ENCODE results near the gene COMTD1.
A peak's percentile ranks its signal among the peaks of the same experiment; 100 is the strongest.

DNA sequence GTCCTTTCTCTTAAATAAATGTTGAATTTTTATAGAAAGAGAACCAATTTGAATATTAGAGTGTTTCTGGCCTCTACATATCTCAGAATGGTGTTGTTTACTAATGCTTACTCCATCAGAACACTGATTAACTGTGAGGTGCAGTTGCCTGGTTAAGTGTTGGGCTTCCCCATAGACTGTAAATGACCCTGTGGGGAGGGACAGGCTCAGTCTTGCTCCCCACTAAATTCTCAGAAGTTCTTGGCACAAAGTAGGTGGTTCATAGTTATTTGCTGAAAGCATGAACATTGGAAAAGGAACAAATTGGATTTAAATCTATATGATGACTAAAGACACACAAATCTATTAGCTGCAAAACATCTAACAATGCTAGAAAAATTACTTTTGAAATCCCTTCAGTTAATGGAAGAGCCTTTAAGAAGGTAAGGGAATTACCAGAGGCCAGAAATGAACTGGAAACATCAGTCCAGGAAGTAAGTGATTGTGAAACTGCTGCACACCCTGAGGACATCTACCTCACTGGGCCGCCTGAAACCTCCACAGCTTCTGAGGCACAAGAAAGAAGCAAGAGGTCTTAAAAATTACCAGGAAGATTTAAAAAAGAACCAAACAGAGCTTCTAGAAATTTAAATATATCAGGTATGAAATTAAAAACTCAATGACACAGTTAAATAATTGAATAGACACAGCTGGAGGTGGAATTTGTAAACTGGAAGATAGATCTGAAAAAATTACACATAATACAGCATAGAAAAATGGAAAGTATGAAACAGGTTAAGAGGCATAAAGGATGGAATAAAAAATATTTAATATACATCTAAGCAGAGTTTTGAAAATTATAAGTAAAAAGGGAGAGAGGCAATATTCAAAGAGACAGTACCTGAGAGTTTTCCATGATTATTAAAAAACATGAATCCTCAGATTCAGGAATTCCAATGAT is 17.8 kb upstream of the COMTD1 start:
- TF ChIP-seq, protein P1, sequence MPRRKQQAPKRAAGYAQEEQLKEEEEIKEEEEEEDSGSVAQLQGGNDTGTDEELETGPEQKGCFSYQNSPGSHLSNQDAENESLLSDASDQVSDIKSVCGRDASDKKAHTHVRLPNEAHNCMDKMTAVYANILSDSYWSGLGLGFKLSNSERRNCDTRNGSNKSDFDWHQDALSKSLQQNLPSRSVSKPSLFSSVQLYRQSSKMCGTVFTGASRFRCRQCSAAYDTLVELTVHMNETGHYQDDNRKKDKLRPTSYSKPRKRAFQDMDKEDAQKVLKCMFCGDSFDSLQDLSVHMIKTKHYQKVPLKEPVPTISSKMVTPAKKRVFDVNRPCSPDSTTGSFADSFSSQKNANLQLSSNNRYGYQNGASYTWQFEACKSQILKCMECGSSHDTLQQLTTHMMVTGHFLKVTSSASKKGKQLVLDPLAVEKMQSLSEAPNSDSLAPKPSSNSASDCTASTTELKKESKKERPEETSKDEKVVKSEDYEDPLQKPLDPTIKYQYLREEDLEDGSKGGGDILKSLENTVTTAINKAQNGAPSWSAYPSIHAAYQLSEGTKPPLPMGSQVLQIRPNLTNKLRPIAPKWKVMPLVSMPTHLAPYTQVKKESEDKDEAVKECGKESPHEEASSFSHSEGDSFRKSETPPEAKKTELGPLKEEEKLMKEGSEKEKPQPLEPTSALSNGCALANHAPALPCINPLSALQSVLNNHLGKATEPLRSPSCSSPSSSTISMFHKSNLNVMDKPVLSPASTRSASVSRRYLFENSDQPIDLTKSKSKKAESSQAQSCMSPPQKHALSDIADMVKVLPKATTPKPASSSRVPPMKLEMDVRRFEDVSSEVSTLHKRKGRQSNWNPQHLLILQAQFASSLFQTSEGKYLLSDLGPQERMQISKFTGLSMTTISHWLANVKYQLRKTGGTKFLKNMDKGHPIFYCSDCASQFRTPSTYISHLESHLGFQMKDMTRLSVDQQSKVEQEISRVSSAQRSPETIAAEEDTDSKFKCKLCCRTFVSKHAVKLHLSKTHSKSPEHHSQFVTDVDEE (CRISPR knock-in tag; IDR thresholded peaks at IDR 0.05) = no peak
- TF ChIP-seq RARB (CRISPR knock-in tag; IDR thresholded peaks at IDR 0.05) (no peak), BACH2 (CRISPR knock-in tag; IDR thresholded peaks at IDR 0.05; ENCODE audit: borderline replicate concordance) (no peak), ZFP30 (CRISPR knock-in tag; IDR thresholded peaks at IDR 0.05) (peak; percentile 92), ARNTL (CRISPR knock-in tag; IDR thresholded peaks at IDR 0.05; ENCODE audit: borderline replicate concordance, low read depth) (no peak), SNAI2 (CRISPR knock-in tag; IDR thresholded peaks at IDR 0.05) (no peak), CSDC2 (CRISPR knock-in tag; IDR thresholded peaks at IDR 0.05) (no peak), ZFP3 (CRISPR knock-in tag; IDR thresholded peaks at IDR 0.05) (no peak)
- TF ChIP-seq, protein P2, sequence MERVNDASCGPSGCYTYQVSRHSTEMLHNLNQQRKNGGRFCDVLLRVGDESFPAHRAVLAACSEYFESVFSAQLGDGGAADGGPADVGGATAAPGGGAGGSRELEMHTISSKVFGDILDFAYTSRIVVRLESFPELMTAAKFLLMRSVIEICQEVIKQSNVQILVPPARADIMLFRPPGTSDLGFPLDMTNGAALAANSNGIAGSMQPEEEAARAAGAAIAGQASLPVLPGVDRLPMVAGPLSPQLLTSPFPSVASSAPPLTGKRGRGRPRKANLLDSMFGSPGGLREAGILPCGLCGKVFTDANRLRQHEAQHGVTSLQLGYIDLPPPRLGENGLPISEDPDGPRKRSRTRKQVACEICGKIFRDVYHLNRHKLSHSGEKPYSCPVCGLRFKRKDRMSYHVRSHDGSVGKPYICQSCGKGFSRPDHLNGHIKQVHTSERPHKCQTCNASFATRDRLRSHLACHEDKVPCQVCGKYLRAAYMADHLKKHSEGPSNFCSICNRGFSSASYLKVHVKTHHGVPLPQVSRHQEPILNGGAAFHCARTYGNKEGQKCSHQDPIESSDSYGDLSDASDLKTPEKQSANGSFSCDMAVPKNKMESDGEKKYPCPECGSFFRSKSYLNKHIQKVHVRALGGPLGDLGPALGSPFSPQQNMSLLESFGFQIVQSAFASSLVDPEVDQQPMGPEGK (CRISPR knock-in tag; IDR thresholded peaks at IDR 0.05; ENCODE audit: borderline replicate concordance) = no peak
